Activated CD8-positive, alpha-beta memory T cell treated with anti-CD3 and anti-CD28 coated beads for 36 hours (primary cell): ENCODE results near the gene HMX2. TPM values are rescaled to one million over a fixed set of nuclear protein-coding genes. Genes with fewer than 3 reads are reported as not detected.

Experiments
- CTCF ChIA-PET: fragments of 350-600 bp; sonication (Branson Sonifier 250); formaldehyde crosslinking; loops from one replicate; lab custom pipeline; 2021; ENCODE audit warnings: antibody characterized with exemption; lab: Charles Lee
- POLR2A ChIA-PET: fragments of 350-600 bp; sonication (Branson Sonifier 250); formaldehyde crosslinking; loops from one replicate; lab custom pipeline; 2021; ENCODE audit warnings: antibody characterized with exemption; lab: Charles Lee
- total RNA-seq, 2 experiments: library from RNA; stranded (reverse); gene quantifications; one replicate each; pipeline ENCODE4 v1.2.3, GENCODE V29; 2021

HMX2 gene
- total RNA-seq, 2 experiments from 2014 or later = not detected

GRCh38 chr10:123148414-123149161 lies 652 bp downstream of the HMX2 start:
- ChIA-PET CTCF (interaction anchor here (0.6 to 2.1 kb wide), 2 partner anchors 17 to 1088 kb away, joined by 4 to 5 read pairs; no protein-coding TSS in a partner anchor), POLR2A (interaction anchor here (0.7 kb wide), 1 partner anchor 120 kb away, joined by 3 read pairs; no protein-coding TSS in a partner anchor)

- CTCF ChIA-PET = interaction anchor here (2.1 kb wide), 1 partner anchor 18 kb away, joined by 5 read pairs; no protein-coding TSS in a partner anchor
- POLR2A ChIA-PET = no interaction called here
Observed at GRCh38 chr10:123149162-123149567, 1.2 kb downstream of the HMX2 start.

- ChIA-PET CTCF (interaction anchor here (1.9 to 2.4 kb wide), 3 partner anchors 10 to 18 kb away, joined by 5 to 11 read pairs (median 8); no protein-coding TSS in a partner anchor), POLR2A (no interaction called here)
Observed at GRCh38 chr10:123149568-123150270, 1.8 kb downstream of the HMX2 start.

- CTCF ChIA-PET = interaction anchor here (1.2 to 2.4 kb wide), 4 partner anchors 9 to 19 kb away, joined by 4 to 11 read pairs (median 6); no protein-coding TSS in a partner anchor
- POLR2A ChIA-PET = interaction anchor here (0.6 to 0.7 kb wide), 2 partner anchors 10 to 142 kb away, joined by 3 read pairs; partner anchors contain the start of gene IKZF5
Observed at GRCh38 chr10:123150271-123150985, 2.5 kb downstream of the HMX2 start.

GRCh38 chr10:123150986-123151736 lies 3.2 kb downstream of the HMX2 start:
- ChIA-PET CTCF (interaction anchor here (1.2 to 2.4 kb wide), 4 partner anchors 10 to 17 kb away, joined by 4 to 11 read pairs (median 6); no protein-coding TSS in a partner anchor), POLR2A (interaction anchor here (0.6 to 0.7 kb wide), 2 partner anchors 9 to 143 kb away, joined by 3 read pairs; partner anchors contain the start of gene IKZF5)

- ChIA-PET CTCF (interaction anchor here (1.2 to 2.4 kb wide), 3 partner anchors 11 to 15 kb away, joined by 4 to 8 read pairs (median 4); no protein-coding TSS in a partner anchor), POLR2A (no interaction called here)
Observed at GRCh38 chr10:123151737-123152135, 3.8 kb downstream of the HMX2 start.

- ChIA-PET CTCF (interaction anchor here (1.0 to 1.2 kb wide), 2 partner anchors 8 to 13 kb away, joined by 3 to 4 read pairs; no protein-coding TSS in a partner anchor), POLR2A (interaction anchor here (0.6 to 1.5 kb wide), 6 partner anchors 16 to 1307 kb away, joined by 3 to 7 read pairs (median 4); partner anchors contain the start of genes ACADSB, IKZF5 and PSTK)
Observed at GRCh38 chr10:123153486-123154091, 5.7 kb downstream of the HMX2 start.

- ChIA-PET POLR2A (interaction anchor here (0.6 to 1.5 kb wide), 6 partner anchors 17 to 1307 kb away, joined by 3 to 7 read pairs (median 4); partner anchors contain the start of genes ACADSB, IKZF5 and PSTK), CTCF (interaction anchor here (1.0 to 1.2 kb wide), 2 partner anchors 9 to 12 kb away, joined by 3 to 4 read pairs; no protein-coding TSS in a partner anchor)
Observed at GRCh38 chr10:123154092-123154710, 6.3 kb downstream of the HMX2 start, which contains the start of gene BUB3. Gene BUB3, plus strand, starts transcription at chr10:123154402. Its CDS starts 516 bp downstream, at chr10:123154918.

GRCh38 chr10:123154711-123155505 lies 7.0 kb downstream of the HMX2 start:
- CTCF ChIA-PET = no interaction called here
- POLR2A ChIA-PET = interaction anchor here (1.4 to 1.5 kb wide), 2 partner anchors 146 to 175 kb away, joined by 6 to 7 read pairs; partner anchors contain the start of genes ACADSB, IKZF5 and PSTK

GRCh38 chr10:123156078-123156477 lies 8.1 kb downstream of the HMX2 start:
- POLR2A ChIA-PET = interaction anchor here (0.6 to 0.8 kb wide), 2 partner anchors 86 to 113 kb away, joined by 3 to 4 read pairs; no protein-coding TSS in a partner anchor

GRCh38 chr10:123157210-123157609 lies 9.3 kb downstream of the HMX2 start:
- CTCF ChIA-PET = no interaction called here
- POLR2A ChIA-PET = no interaction called here

More at GRCh38 chr10:123156078-123156477, 8.1 kb downstream of the HMX2 start:
- CTCF ChIA-PET = no interaction called here

GRCh38 chr10:123158682-123159081 lies 10.7 kb downstream of the HMX2 start:
- ChIA-PET POLR2A (interaction anchor here (0.6 kb wide), 1 partner anchor 12 kb away, joined by 4 read pairs; no protein-coding TSS in a partner anchor), CTCF (no interaction called here)

- POLR2A ChIA-PET = interaction anchor here (0.7 kb wide), 1 partner anchor 10 kb away, joined by 3 read pairs; no protein-coding TSS in a partner anchor
- CTCF ChIA-PET = no interaction called here
Observed at GRCh38 chr10:123160311-123160980, 12.5 kb downstream of the HMX2 start.

GRCh38 chr10:123164319-123164718 lies 16.4 kb downstream of the HMX2 start:
- POLR2A ChIA-PET = no interaction called here
- CTCF ChIA-PET = interaction anchor here (1.3 kb wide), 1 partner anchor 31 kb away, joined by 3 read pairs; no protein-coding TSS in a partner anchor

GRCh38 chr10:123165445-123166072 lies 17.6 kb downstream of the HMX2 start:
- CTCF ChIA-PET = interaction anchor here (0.7 kb wide), 1 partner anchor 998 kb away, joined by 3 read pairs; no protein-coding TSS in a partner anchor
- POLR2A ChIA-PET = no interaction called here
